ENCODE data around the gene OSTN. TPM values are rescaled to one million over a fixed set of nuclear protein-coding genes. Genes with fewer than 3 reads are reported as not detected.
A peak's percentile ranks its signal among the peaks of the same experiment; 100 is the strongest.

The OSTN gene
- polyA plus RNA-seq, 1 of the 3 experiments (the other 2 are of a cell fraction), result 0.02 TPM

GRCh38 chr3:191197761-191198306, 1.2 kb upstream of the OSTN start (continued):
- TF ChIP-seq FOXJ3 (CRISPR knock-in tag; IDR thresholded peaks at IDR 0.05) (no peak), EP300 (IDR thresholded peaks at IDR 0.05; ENCODE audit: borderline replicate concordance in 1 of 2, low read depth in 1 of 2, low read length in 1 of 2) (no peak), RCOR1 (IDR thresholded peaks at IDR 0.05; ENCODE audit: low read length) (no peak), USF1 (IDR thresholded peaks at IDR 0.05; ENCODE audit: borderline replicate concordance, low read depth) (no peak), RXRA (IDR thresholded peaks at IDR 0.05; ENCODE audit: borderline replicate concordance, low read depth) (no peak), CHD2 (IDR thresholded peaks at IDR 0.05; ENCODE audit: low read length, partially characterized antibody) (no peak)

GRCh38 chr3:191198480-191198879, 561 bp upstream of the OSTN start:
- H3K4me2 ChIP-seq, result no peak overlapping the region
- no peaks in the 10 kb centered on the region for H3K79me2 ChIP-seq (ENCODE audit: insufficient read depth)
- ChIA-PET CTCF (no interaction called here), POLR2A (no interaction called here)
- H3K9ac ChIP-seq, result no peak overlapping the region
- H4K20me1 ChIP-seq (ENCODE audit: insufficient read depth), result no peaks in the 10 kb centered on the region
- TF ChIP-seq TCF12 (IDR thresholded peaks at IDR 0.05) (no peak), CHD2 (IDR thresholded peaks at IDR 0.05; ENCODE audit: low read length, partially characterized antibody) (no peak)
- H2AFZ ChIP-seq (ENCODE audit: low read depth), result 0 out of 2 replicates have a peak overlapping the region, but pooled peaks have one; percentile 6
- no peak overlapping the region; a peak in 1 of 4 replicates for H3K4me3 ChIP-seq (ENCODE audit: low read depth in 2 of 2, low read length in 1 of 2)
- H3K9me3 ChIP-seq, result no peaks in the 10 kb centered on the region
- H3K9me2 ChIP-seq, result no peaks in the 10 kb centered on the region
- peaks cover 3% of the 10 kb centered on the region for H3F3A ChIP-seq (replicated peaks; ENCODE audit: insufficient read depth)
- peaks cover 17% of the 10 kb centered on the region; the same call in 1 of the 2 replicates for H3K27me3 ChIP-seq (ENCODE audit: insufficient read depth)
- H3K36me3 ChIP-seq (replicated peaks in 1 of 2; ENCODE audit: control insufficient read depth in 1 of 2, insufficient read depth in 2 of 2, low read length in 1 of 2), result no peaks in the 10 kb centered on the region
- no peak for DNase-seq
- no peaks in the 10 kb centered on the region; a peak in 1 of 4 replicates for H3K4me1 ChIP-seq (ENCODE audit: control insufficient read depth in 1 of 2, insufficient read depth in 2 of 2, low read depth in 1 of 2, low read length in 1 of 2)
- WGBS (ENCODE audit: low lambda C conversion rate), result 3% methylated on average over 5 of the region's 5 CpGs
- H3K27ac ChIP-seq (ENCODE audit: low read depth in 2 of 2, low read length in 1 of 2), result no peak overlapping the region

- no peaks in the 10 kb centered on the region for H3K9me2 ChIP-seq
- no peak overlapping the region for H3K9ac ChIP-seq
- H4K20me1 ChIP-seq (ENCODE audit: insufficient read depth), result no peaks in the 10 kb centered on the region
- CTCF ChIA-PET, result no interaction called here
- H3K4me1 ChIP-seq (ENCODE audit: control insufficient read depth in 1 of 2, insufficient read depth in 2 of 2, low read depth in 1 of 2, low read length in 1 of 2), result no peaks in the 10 kb centered on the region
- no peaks in the 10 kb centered on the region; the same call in 1 of the 2 replicates for H3K27me3 ChIP-seq (ENCODE audit: insufficient read depth)
- no peak overlapping the region for H3K4me3 ChIP-seq (ENCODE audit: low read depth in 2 of 2, low read length in 1 of 2)
- H3F3A ChIP-seq (replicated peaks; ENCODE audit: insufficient read depth), result no peaks in the 10 kb centered on the region
- no peaks in the 10 kb centered on the region for H3K79me2 ChIP-seq (ENCODE audit: insufficient read depth)
- POLR2A ChIA-PET, result no interaction called here
- H2AFZ ChIP-seq (ENCODE audit: low read depth), result no peak overlapping the region
- H3K4me2 ChIP-seq, result no peak overlapping the region
- no peak overlapping the region for H3K27ac ChIP-seq (ENCODE audit: low read depth in 2 of 2, low read length in 1 of 2)
- WGBS (ENCODE audit: low lambda C conversion rate), result 35% methylated on average over 10 of the region's 10 CpGs
- H3K36me3 ChIP-seq (replicated peaks in 1 of 2; ENCODE audit: control insufficient read depth in 1 of 2, insufficient read depth in 2 of 2, low read length in 1 of 2), result no peaks in the 10 kb centered on the region
- DNase-seq, result no peak
- no peaks in the 10 kb centered on the region; the same call in 1 of the 2 replicates for H3K9me3 ChIP-seq
- TF ChIP-seq REST (IDR thresholded peaks at IDR 0.05; ENCODE audit: low read depth, low read length), result no peak
- TF ChIP-seq TAF1 (IDR thresholded peaks at IDR 0.05; ENCODE audit: borderline replicate concordance, low read depth, low read length), result no peak
- TF ChIP-seq MXI1 (IDR thresholded peaks at IDR 0.05; ENCODE audit: low read depth, low read length), result no peak
- no peak for TF ChIP-seq PBX3 (IDR thresholded peaks at IDR 0.05)
- no peak for TF ChIP-seq EP300 (IDR thresholded peaks at IDR 0.05; ENCODE audit: borderline replicate concordance in 1 of 2, low read depth in 1 of 2, low read length in 1 of 2)
- TF ChIP-seq GABPA (IDR thresholded peaks at IDR 0.05; ENCODE audit: low read depth), result no peak
- TF ChIP-seq RFX5 (IDR thresholded peaks at IDR 0.05; ENCODE audit: low read length), result no peak
- TF ChIP-seq MEF2A (IDR thresholded peaks at IDR 0.05; ENCODE audit: borderline replicate concordance, low read depth), result no peak
- no peak for TF ChIP-seq CHD2 (IDR thresholded peaks at IDR 0.05; ENCODE audit: low read length, partially characterized antibody)
- no peak for TF ChIP-seq USF1 (IDR thresholded peaks at IDR 0.05; ENCODE audit: borderline replicate concordance, low read depth)
- TF ChIP-seq USF2 (IDR thresholded peaks at IDR 0.05; ENCODE audit: borderline replicate concordance, low read depth, low read length), result no peak
- no peak for TF ChIP-seq JUND (IDR thresholded peaks at IDR 0.05)
- no peak for TF ChIP-seq MAX (IDR thresholded peaks at IDR 0.05; ENCODE audit: low read depth)
- no peak for TF ChIP-seq SMC3 (IDR thresholded peaks at IDR 0.05; ENCODE audit: low read depth, low read length)
These were observed 11.0 kb downstream of the OSTN start for GRCh38 chr3:191210032-191210431.
